Testis (tissue), 3 donors: ENCODE measurements around the gene FXYD2. TPM values are rescaled to one million over a fixed set of nuclear protein-coding genes. Genes with fewer than 3 reads are reported as not detected.

Source experiments
- DNase-seq: peaks from one replicate; pipeline ENCODE4 v3.0.0-alpha.2; 2019
- H3K27ac ChIP-seq, 2 donors: fragments of 200-600 bp; sonication (generic); one replicate each; pipeline ENCODE4 v1.5.1; 2019
- H3K27me3 ChIP-seq: fragments of 200-600 bp; sonication (generic); one replicate; pipeline ENCODE4 v1.5.1; 2019
- H3K36me3 ChIP-seq: fragments of 200-600 bp; sonication (generic); one replicate; pipeline ENCODE4 v1.5.1; 2017; ENCODE audit warnings: low read depth; ENCODE audit errors: missing control alignments
- H3K4me1 ChIP-seq: fragments of 200-600 bp; sonication (generic); one replicate; pipeline ENCODE4 v1.5.1; 2019
- H3K4me3 ChIP-seq, 2 donors: fragments of 200-600 bp; sonication (generic); one replicate each; pipeline ENCODE4 v1.5.1; 2017 to 2019
- H3K9me3 ChIP-seq: fragments of 200-600 bp; sonication (generic); one replicate; pipeline ENCODE4 v1.5.1; 2017
- CTCF ChIP-seq, 3 experiments: fragments of 450-650 bp in 2 of 3; fragments of 200-600 bp in 1 of 3; sonication (generic) in 1 of 3; IDR thresholded peaks; one replicate each; pipeline ENCODE4 v1.5.1; 2016 to 2019; ENCODE audit warnings: antibody characterized with exemption in 3 of 3, mild to moderate bottlenecking in 2 of 3, moderate library complexity in 1 of 3
- POLR2A ChIP-seq: fragments of 450-650 bp; IDR thresholded peaks from one replicate; pipeline ENCODE4 v1.6.1; 2017; ENCODE audit warnings: antibody characterized with exemption, mild to moderate bottlenecking, moderate library complexity
- WGBS, 2 donors: methylation state at CpG; one replicate each; pipeline ENCODE4 v1.1.5; 2018; 5-methylcytosine and 5-hydroxymethylcytosine counted together
- intact Hi-C: fragments of 100-400 bp; cut with DNase I; formaldehyde crosslinking; loops from one replicate; pipeline ENCODE4 v1.15.1; 2023; ENCODE audit warnings: low total_unique reads
- polyA plus RNA-seq: library from polyadenylated mRNA; stranded (reverse); fragments of 350-450 nt; fragmentation: Illumina TruSeq; extraction: RNeasy Lipid Tissue Mini Kit (QIAGEN cat#74804); gene quantifications from one replicate; pipeline ENCODE4 v1.2.3, GENCODE V29; 2014; ENCODE audit warnings: low read depth, low replicate concordance; ENCODE audit not compliant: insufficient read depth
- total RNA-seq, 2 donors: library from RNA; depleted of rRNA; stranded (reverse); fragments of >200 nt; gene quantifications; one replicate each; pipeline ENCODE4 v1.2.3, GENCODE V29; 2016

FXYD2 gene
- total and polyA plus RNA-seq, 3 donors from 2014 or later, result 5.3 to 8.3 (median 7.6) TPM

- intact Hi-C loops, result no loop called here
- Histone ChIP-seq H3K4me3 (no peak overlapping the region), H3K27me3 (no peaks in the 10 kb centered on the region), H3K27ac (no peak overlapping the region), H3K9me3 (no peaks in the 10 kb centered on the region), H3K36me3 (no peaks in the 10 kb centered on the region), H3K4me1 (no peaks in the 10 kb centered on the region)
- DNase-seq, result no peak
- no peak for TF ChIP-seq CTCF (IDR thresholded peaks at IDR 0.05)
- no peak for TF ChIP-seq POLR2A
- 73 to 78% methylated on average over 3 of the region's 3 CpGs for WGBS, 2 donors
These were observed 34.3 kb downstream of the FXYD2 start for GRCh38 chr11:117790279-117790678.

- WGBS, 2 donors, result 92 to 96% methylated on average over 4 of the region's 4 CpGs
- DNase-seq, result no peak
- no peak overlapping the region for H3K27ac ChIP-seq
- intact Hi-C loops, result no loop called here
- TF ChIP-seq POLR2A (no peak), CTCF (IDR thresholded peaks at IDR 0.05) (no peak)
- H3K9me3 ChIP-seq, result no peaks in the 10 kb centered on the region
- no peaks in the 10 kb centered on the region for H3K4me1 ChIP-seq
- no peaks in the 10 kb centered on the region for H3K27me3 ChIP-seq
- no peaks in the 10 kb centered on the region for H3K36me3 ChIP-seq
- no peak overlapping the region for H3K4me3 ChIP-seq
These were observed 35.3 kb downstream of the FXYD2 start for GRCh38 chr11:117789241-117789640.

GRCh38 chr11:117786135-117786870, 38.2 kb downstream of the FXYD2 start:
- H3K27ac ChIP-seq, result no peak overlapping the region
- H3K27me3 ChIP-seq, result no peaks in the 10 kb centered on the region
- no peak for TF ChIP-seq CTCF (IDR thresholded peaks at IDR 0.05)
- no peak for TF ChIP-seq POLR2A
- intact Hi-C loops, result no loop called here
- H3K4me3 ChIP-seq, result no peak overlapping the region
- H3K4me1 ChIP-seq, result no peaks in the 10 kb centered on the region
- WGBS, 2 donors, result 80 to 83% methylated on average over 14 of the region's 14 CpGs
- H3K36me3 ChIP-seq, result no peaks in the 10 kb centered on the region
- DNase-seq, result no peak
- no peaks in the 10 kb centered on the region for H3K9me3 ChIP-seq

- intact Hi-C loops, result no loop called here
- DNase-seq, result no peak
- Histone ChIP-seq H3K4me3 (no peak overlapping the region), H3K4me1 (no peaks in the 10 kb centered on the region), H3K27ac (no peak overlapping the region), H3K36me3 (no peaks in the 10 kb centered on the region), H3K27me3 (no peaks in the 10 kb centered on the region), H3K9me3 (no peaks in the 10 kb centered on the region)
- TF ChIP-seq CTCF (IDR thresholded peaks at IDR 0.05) (no peak), POLR2A (no peak)
- 75% methylated on average over 9 to 11 of the region's 11 CpGs for WGBS, 2 donors
These were observed 42.4 kb downstream of the FXYD2 start for GRCh38 chr11:117782101-117782500.

- WGBS, 2 donors, result 63 to 90% methylated on average over 1 to 4 of the region's 4 CpGs
- intact Hi-C loops, result no loop called here
- TF ChIP-seq POLR2A (no peak), CTCF (IDR thresholded peaks at IDR 0.05) (no peak)
- DNase-seq, result no peak
- H3K27me3 ChIP-seq, result no peaks in the 10 kb centered on the region
- no peak overlapping the region for H3K4me3 ChIP-seq
- H3K9me3 ChIP-seq, result no peaks in the 10 kb centered on the region
- no peak overlapping the region for H3K27ac ChIP-seq
- no peaks in the 10 kb centered on the region for H3K36me3 ChIP-seq
- H3K4me1 ChIP-seq, result no peaks in the 10 kb centered on the region
These were observed 42.9 kb downstream of the FXYD2 start for GRCh38 chr11:117781627-117782026.
